ENCODE data around the gene CDK17.

CDK17 gene

GRCh38 chr12:96383991-96384390 is 16.2 kb downstream of the CDK17 start:
- ATAC-seq, result no peak
- no peak for TF ChIP-seq ZNF565 (CRISPR knock-in tag; conservative IDR thresholded peaks at IDR 0.05; ENCODE audit: low read depth)
- no peak for TF ChIP-seq ZNF70 (CRISPR knock-in tag; IDR thresholded peaks at IDR 0.05)
- TF ChIP-seq ARNTL (CRISPR knock-in tag; IDR thresholded peaks at IDR 0.05; ENCODE audit: borderline replicate concordance, low read depth), result no peak
- no peak for TF ChIP-seq PPARA (CRISPR knock-in tag; IDR thresholded peaks at IDR 0.05; ENCODE audit: borderline replicate concordance)
- TF ChIP-seq ZFP30 (CRISPR knock-in tag; IDR thresholded peaks at IDR 0.05), result no peak
- TF ChIP-seq OSR1 (CRISPR knock-in tag; IDR thresholded peaks at IDR 0.05), result no peak
- no peak for TF ChIP-seq ESRRG (CRISPR knock-in tag; IDR thresholded peaks at IDR 0.05)
- no peak for TF ChIP-seq POU6F1 (CRISPR knock-in tag; IDR thresholded peaks at IDR 0.05; ENCODE audit: borderline replicate concordance, low read depth)
- TF ChIP-seq TSHZ2 (CRISPR knock-in tag; IDR thresholded peaks at IDR 0.05), result no peak
- no peak for TF ChIP-seq PATZ1 (CRISPR knock-in tag; IDR thresholded peaks at IDR 0.05; ENCODE audit: borderline replicate concordance)
- TF ChIP-seq CSRNP3 (CRISPR knock-in tag; IDR thresholded peaks at IDR 0.05), result no peak
- no peak for TF ChIP-seq CREB5 (CRISPR knock-in tag; IDR thresholded peaks at IDR 0.05; ENCODE audit: low read depth)
- TF ChIP-seq SNAI2 (CRISPR knock-in tag; IDR thresholded peaks at IDR 0.05), result no peak

- no peak for ATAC-seq
- no peak for TF ChIP-seq ISL1 (CRISPR knock-in tag; IDR thresholded peaks at IDR 0.05)
- no peak for TF ChIP-seq CSDC2 (CRISPR knock-in tag; IDR thresholded peaks at IDR 0.05)
- no peak for TF ChIP-seq RARB (CRISPR knock-in tag; IDR thresholded peaks at IDR 0.05)
- TF ChIP-seq SNAI2 (CRISPR knock-in tag; IDR thresholded peaks at IDR 0.05), result no peak
- no peak for TF ChIP-seq CREB5 (CRISPR knock-in tag; IDR thresholded peaks at IDR 0.05; ENCODE audit: low read depth)
- no peak for TF ChIP-seq ZFP3 (CRISPR knock-in tag; IDR thresholded peaks at IDR 0.05)
- TF ChIP-seq GLIS3 (CRISPR knock-in tag; IDR thresholded peaks at IDR 0.05), result no peak
- TF ChIP-seq TSHZ2 (CRISPR knock-in tag; IDR thresholded peaks at IDR 0.05), result no peak
- no peak for TF ChIP-seq TCF4 (CRISPR knock-in tag; IDR thresholded peaks at IDR 0.05; ENCODE audit: borderline replicate concordance)
- TF ChIP-seq ZNF8 (CRISPR knock-in tag; IDR thresholded peaks at IDR 0.05), result no peak
- TF ChIP-seq PATZ1 (CRISPR knock-in tag; IDR thresholded peaks at IDR 0.05; ENCODE audit: borderline replicate concordance), result no peak
- no peak for TF ChIP-seq ESRRG (CRISPR knock-in tag; IDR thresholded peaks at IDR 0.05)
- TF ChIP-seq ZC3H10 (CRISPR knock-in tag; IDR thresholded peaks at IDR 0.05), result no peak
- TF ChIP-seq ZNF565 (CRISPR knock-in tag; conservative IDR thresholded peaks at IDR 0.05; ENCODE audit: low read depth), result no peak
- no peak for TF ChIP-seq POU6F1 (CRISPR knock-in tag; IDR thresholded peaks at IDR 0.05; ENCODE audit: borderline replicate concordance, low read depth)
Measured at GRCh38 chr12:96383371-96383770, 16.9 kb downstream of the CDK17 start.
